Right lobe of liver (tissue), 6 donors: ENCODE results near the gene KIAA1549. TPM values are rescaled to one million over a fixed set of nuclear protein-coding genes. Genes with fewer than 3 reads are reported as not detected.
"Not testable (repeated sequence)": the region's sequence is repeated elsewhere in the genome, so short reads cannot be mapped to it uniquely, and the experiment has no call there.

ENCODE experiments used
- ATAC-seq, 4 donors: fragments of 200-7000 bp; cut with Tn5 transposase; one replicate each; pipeline ENCODE4 v1.9.1; 2020; ENCODE audit warnings: mild to moderate bottlenecking in 4 of 4, moderate library complexity in 4 of 4
- DNase-seq, 3 donors: peaks; one replicate each; pipeline ENCODE4 v3.0.0-alpha.2; 2020
- H3K27ac ChIP-seq, 3 donors: fragments of 200-600 bp; one replicate each; pipeline ENCODE4 v1.8.0; 2022
- H3K27me3 ChIP-seq, 2 donors: fragments of 200-600 bp; one replicate each; pipeline ENCODE4 v1.8.0; 2022
- H3K36me3 ChIP-seq, 4 donors: fragments of 200-600 bp; sonication (generic) in 1 of 4; one replicate each; pipeline versions ENCODE4 v1.5.1 to v1.8.0; 2017 to 2022; ENCODE audit warnings: control low read depth in 1 of 4
- H3K4me1 ChIP-seq, 4 donors: fragments of 200-600 bp; sonication (generic) in 1 of 4; one replicate each; pipeline versions ENCODE4 v1.5.1 to v1.8.0; 2017 to 2022; ENCODE audit warnings: control low read depth in 1 of 4
- H3K4me3 ChIP-seq, 3 donors: fragments of 200-600 bp; one replicate each; pipeline ENCODE4 v1.8.0; 2022
- H3K9me3 ChIP-seq, 4 donors: fragments of 200-600 bp; sonication (generic) in 1 of 4; one replicate each; pipeline versions ENCODE4 v1.5.1 to v1.8.0; 2017 to 2022; ENCODE audit warnings: control low read depth in 1 of 4
- POLR2A ChIP-seq: fragments of 450-650 bp; IDR thresholded peaks from one replicate; pipeline ENCODE4 v1.6.1; 2017; ENCODE audit warnings: antibody characterized with exemption, mild to moderate bottlenecking
- WGBS: methylation state at CpG from one replicate; pipeline ENCODE4 v1.1.6; 2018; ENCODE audit warnings: low coverage, low lambda C conversion rate; ENCODE audit not compliant: insufficient coverage; ENCODE audit errors: missing lambda C conversion rate; 5-methylcytosine and 5-hydroxymethylcytosine counted together
- intact Hi-C, 2 donors: fragments of 100-400 bp; cut with DNase I; formaldehyde crosslinking; loops; one replicate each; pipeline versions ENCODE4 v1.11.2 to v1.14.1; 2022
- total RNA-seq, 6 experiments: library from RNA; depleted of rRNA in 2 of 6; stranded (reverse); fragments of >200 nt in 2 of 6; fragmentation: NEBNext Ultra II Directional in 3 of 6; extraction: Animal tissue kit (Norgen Biotek cat#: 25700) in 3 of 6; gene quantifications; one replicate each; pipeline versions ENCODE4 v1.1.0 to v1.2.4, GENCODE V29; 2016 to 2023
- TF ChIP-seq, protein P1 (sequence below), 4 donors: fragments of 200-600 bp in 3 of 4; fragments of 450-650 bp in 1 of 4; IDR thresholded peaks; one replicate each; pipeline versions ENCODE4 v1.5.1 to v1.8.0; 2016 to 2022; ENCODE audit warnings: antibody characterized with exemption in 4 of 4, mild to moderate bottlenecking in 2 of 4
- donor health status: DM: no; HTN: yes; CAD: no.
- donor health status: DM: no; HTN: no; CAD: no.
- donor health status: DM: no; HTN: no; CAD: no.
- donor health status: DM: no; HTN: yes; CAD: no.
- donor health status: DM: no; HTN: yes; CAD: no.

KIAA1549 gene
- total RNA-seq, 6 experiments from 2014 or later, result 0.56 to 1.9 (median 0.68) TPM

DNA sequence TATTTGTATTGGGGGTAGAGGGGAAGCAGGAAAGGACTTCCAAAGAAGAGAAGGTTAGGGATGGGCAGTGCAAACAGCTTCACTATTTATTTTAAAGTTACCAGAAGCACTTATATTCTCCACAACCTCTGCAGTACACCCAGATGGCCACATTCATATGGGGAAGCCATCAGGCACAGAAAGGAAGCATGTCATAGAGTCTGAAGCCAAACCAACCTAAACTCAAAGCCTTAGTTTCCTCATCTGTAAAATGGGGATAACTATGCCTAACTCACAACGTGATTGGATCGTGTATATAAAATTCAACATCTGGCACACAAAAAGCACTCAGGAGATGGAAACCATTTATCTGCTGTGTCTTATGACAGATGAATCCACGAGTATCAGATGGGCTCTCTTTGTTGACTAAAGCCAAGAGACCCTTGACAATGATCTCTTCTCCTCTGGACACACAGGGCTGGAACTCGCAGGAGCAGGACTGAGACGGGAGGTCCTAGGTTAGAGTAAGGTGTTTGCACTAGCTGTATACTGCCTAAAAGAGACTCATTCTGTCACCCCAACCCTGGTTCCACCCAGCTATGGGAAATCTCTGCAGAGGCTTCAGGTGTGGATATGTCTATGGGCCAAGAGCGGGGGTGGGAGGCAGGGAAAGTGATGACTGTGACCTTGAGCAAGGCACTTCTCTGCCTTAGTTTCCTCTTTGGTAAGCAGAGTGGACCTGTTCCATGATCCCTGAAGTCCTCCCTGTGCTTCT is 1.8 kb downstream of the KIAA1549 start:
- TF ChIP-seq, protein P1, sequence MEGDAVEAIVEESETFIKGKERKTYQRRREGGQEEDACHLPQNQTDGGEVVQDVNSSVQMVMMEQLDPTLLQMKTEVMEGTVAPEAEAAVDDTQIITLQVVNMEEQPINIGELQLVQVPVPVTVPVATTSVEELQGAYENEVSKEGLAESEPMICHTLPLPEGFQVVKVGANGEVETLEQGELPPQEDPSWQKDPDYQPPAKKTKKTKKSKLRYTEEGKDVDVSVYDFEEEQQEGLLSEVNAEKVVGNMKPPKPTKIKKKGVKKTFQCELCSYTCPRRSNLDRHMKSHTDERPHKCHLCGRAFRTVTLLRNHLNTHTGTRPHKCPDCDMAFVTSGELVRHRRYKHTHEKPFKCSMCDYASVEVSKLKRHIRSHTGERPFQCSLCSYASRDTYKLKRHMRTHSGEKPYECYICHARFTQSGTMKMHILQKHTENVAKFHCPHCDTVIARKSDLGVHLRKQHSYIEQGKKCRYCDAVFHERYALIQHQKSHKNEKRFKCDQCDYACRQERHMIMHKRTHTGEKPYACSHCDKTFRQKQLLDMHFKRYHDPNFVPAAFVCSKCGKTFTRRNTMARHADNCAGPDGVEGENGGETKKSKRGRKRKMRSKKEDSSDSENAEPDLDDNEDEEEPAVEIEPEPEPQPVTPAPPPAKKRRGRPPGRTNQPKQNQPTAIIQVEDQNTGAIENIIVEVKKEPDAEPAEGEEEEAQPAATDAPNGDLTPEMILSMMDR (IDR thresholded peaks at IDR 0.05), result no peak
- TF ChIP-seq POLR2A, result no peak
- Histone ChIP-seq H3K27me3 (no peaks in the 10 kb centered on the region), H3K4me3 (no peak overlapping the region), H3K4me1 (peaks cover 0 to 4% (median 0%) of the 10 kb centered on the region in 4 donors), H3K9me3 (no peaks in the 10 kb centered on the region), H3K27ac (no peak overlapping the region), H3K36me3 (no peaks in the 10 kb centered on the region)
- no peak for ATAC-seq
- no peak for DNase-seq
- WGBS, result 93% methylated on average over 3 of the region's 6 CpGs
- intact Hi-C loops, result no loop called here

DNA sequence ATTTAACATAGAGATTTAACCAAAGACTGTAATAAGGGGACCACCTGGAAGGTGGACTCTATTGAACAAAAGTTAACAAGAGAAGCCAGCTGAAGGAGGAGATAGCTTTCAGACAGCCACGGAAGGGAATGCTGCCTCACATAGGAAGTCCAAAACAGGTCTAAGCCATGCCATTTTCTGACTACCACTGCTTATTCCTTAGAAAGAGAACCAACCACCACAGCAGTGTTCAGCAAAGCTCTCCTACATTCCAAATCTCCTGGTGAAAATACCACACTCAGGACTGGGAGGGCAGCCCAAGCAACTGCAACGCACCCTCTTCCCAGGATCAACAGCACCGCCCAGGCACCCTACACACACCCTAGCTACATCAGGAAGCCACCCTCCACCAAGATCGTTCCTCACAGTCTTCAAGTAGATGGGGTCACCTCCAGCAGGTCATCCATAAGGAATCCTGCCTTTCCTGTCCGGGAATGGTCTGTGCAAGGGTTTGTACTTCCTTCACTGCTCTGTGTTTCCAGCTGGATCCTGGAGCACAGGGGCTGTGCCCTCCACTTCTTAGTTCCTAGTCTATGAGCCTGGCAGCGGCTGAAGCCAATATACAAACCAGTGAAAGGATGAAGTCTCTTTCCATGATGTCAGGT is 2.5 kb downstream of the KIAA1549 start:
- no peak overlapping the region for H3K4me3 ChIP-seq
- intact Hi-C loops, result no loop called here
- H3K9me3 ChIP-seq, result no peaks in the 10 kb centered on the region
- ATAC-seq (no peak), DNase-seq (no peak)
- 100% methylated on average over 4 of the region's 6 CpGs for WGBS
- no peak overlapping the region for H3K27ac ChIP-seq
- H3K4me1 ChIP-seq, result peaks cover 0 to 4% (median 0%) of the 10 kb centered on the region in 4 donors
- no peak for TF ChIP-seq POLR2A
- TF ChIP-seq, protein P1 (IDR thresholded peaks at IDR 0.05), result no peak
- H3K36me3 ChIP-seq, result no peaks in the 10 kb centered on the region
- no peaks in the 10 kb centered on the region for H3K27me3 ChIP-seq

DNA sequence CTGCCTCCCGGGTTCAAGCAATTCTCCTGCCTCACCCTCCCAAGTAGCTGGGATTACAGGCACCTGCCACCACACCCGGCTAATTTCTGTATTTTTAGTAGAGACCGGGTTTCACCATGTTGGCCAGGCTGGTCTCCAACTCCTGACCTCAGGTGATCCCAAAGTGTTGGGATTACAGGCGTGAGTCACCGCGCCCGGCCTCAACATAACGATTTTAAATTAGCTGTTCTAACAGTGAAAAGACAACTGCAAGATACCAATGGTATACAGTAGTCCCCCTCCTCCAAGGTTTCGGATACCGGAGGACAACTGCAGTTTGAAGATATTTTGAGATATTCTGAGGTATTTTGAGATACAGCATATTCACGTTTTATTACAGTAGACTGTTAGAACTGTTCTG is 5.0 kb downstream of the KIAA1549 start:
- H3K4me1 ChIP-seq, DNase-seq, intact Hi-C loops, H3K27me3 ChIP-seq, H3K36me3 ChIP-seq, H3K4me3 ChIP-seq, H3K27ac ChIP-seq, ATAC-seq, H3K9me3 ChIP-seq: not testable (repeated sequence)
- WGBS, result 89% methylated on average over 11 of the region's 11 CpGs

DNA sequence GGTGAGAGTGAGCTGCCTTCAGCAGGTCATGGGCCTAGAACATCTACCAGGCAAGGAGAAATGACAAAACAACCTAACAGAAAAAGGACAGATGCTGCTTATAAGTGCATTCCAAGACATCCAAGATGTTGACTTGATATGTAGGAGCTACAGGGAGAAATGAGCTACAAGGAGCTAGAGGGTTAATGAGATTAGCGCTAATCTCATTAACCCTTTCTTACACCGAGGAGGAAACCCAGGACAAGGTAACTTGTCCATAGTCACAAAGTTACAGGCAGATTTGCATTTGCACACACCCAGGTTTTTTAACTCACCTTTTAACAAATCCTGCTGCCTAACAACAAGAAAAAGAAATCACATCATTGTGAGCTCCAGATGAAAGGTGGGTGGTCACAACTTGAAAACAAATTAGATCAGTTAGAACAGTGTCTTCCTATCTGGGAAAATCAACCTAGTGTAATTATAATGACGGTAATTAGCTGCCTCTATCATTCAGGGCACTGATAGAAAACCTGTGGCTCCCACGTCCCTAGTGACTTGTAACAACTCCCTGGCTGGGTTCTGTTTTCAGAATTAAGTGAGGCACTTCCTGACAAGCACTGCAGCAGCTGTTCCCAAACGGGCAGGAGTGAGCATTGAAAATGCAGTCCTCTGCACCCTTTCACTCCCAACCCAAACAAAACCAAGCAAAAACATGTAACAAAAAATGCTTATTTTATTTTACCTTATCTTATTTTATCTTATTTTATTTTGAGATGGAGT is 5.7 kb downstream of the KIAA1549 start:
- intact Hi-C loops, result no loop called here
- H3K27ac ChIP-seq, result no peak overlapping the region
- DNase-seq (no peak), ATAC-seq (no peak)
- no peak overlapping the region for H3K4me3 ChIP-seq
- H3K9me3 ChIP-seq, result no peaks in the 10 kb centered on the region
- WGBS, result 27% methylated on average over 4 of the region's 5 CpGs
- H3K36me3 ChIP-seq, result no peaks in the 10 kb centered on the region
- no peak for TF ChIP-seq POLR2A
- TF ChIP-seq, protein P1 (IDR thresholded peaks at IDR 0.05), result no peak
- no peaks in the 10 kb centered on the region for H3K27me3 ChIP-seq
- H3K4me1 ChIP-seq, result peaks cover 0 to 2% (median 0%) of the 10 kb centered on the region in 4 donors
